ENCODE measurements around the gene NOS1AP.

DNA sequence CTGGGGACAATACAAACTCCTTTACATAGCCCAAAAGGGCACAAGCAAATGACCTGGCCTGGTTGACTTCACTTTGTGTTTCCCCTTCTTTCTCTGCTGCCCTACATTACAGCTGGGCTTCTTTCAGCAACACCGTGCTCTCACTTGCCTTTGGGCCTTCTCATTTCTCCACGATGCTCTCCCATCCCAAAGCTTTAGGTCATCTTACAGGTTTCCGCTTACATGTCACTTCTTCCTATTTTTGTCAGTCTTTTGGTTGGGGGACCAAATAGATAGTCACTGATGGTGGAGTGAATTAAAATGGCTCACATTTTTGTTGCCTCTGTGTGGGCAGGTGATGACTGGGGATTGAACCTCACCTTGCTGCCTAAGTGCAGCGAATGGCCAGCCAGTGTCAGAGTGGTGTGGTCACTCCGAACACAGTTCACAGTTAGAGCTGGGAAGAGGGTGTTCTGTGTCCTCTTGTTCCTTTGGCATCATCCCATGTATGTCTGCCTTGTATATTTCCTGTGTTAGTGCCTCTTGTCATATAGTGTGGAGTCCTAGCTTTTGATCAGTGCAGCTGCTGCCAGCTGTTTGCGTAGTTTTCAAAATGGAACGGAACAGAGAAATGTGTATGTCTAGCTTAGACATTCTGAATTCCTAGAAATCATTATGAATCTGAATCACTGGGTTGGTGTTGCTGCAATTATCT lies 134.8 kb downstream of the NOS1AP start:
- no peak for TF ChIP-seq POLR2A (IDR thresholded peaks at IDR 0.05)
- TF ChIP-seq, protein P1, sequence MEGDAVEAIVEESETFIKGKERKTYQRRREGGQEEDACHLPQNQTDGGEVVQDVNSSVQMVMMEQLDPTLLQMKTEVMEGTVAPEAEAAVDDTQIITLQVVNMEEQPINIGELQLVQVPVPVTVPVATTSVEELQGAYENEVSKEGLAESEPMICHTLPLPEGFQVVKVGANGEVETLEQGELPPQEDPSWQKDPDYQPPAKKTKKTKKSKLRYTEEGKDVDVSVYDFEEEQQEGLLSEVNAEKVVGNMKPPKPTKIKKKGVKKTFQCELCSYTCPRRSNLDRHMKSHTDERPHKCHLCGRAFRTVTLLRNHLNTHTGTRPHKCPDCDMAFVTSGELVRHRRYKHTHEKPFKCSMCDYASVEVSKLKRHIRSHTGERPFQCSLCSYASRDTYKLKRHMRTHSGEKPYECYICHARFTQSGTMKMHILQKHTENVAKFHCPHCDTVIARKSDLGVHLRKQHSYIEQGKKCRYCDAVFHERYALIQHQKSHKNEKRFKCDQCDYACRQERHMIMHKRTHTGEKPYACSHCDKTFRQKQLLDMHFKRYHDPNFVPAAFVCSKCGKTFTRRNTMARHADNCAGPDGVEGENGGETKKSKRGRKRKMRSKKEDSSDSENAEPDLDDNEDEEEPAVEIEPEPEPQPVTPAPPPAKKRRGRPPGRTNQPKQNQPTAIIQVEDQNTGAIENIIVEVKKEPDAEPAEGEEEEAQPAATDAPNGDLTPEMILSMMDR (IDR thresholded peaks at IDR 0.05), result no peak

Measured in body of pancreas (tissue), 4 donors.